A549 (cell line): ENCODE data around the gene CRBN. TPM values are rescaled to one million over a fixed set of nuclear protein-coding genes. Genes with fewer than 3 reads are reported as not detected.

Experiments
- ATAC-seq, 2 experiments: fragments of 200-7000 bp in 1 of 2; fragments of >200 bp in 1 of 2; cut with Nextera tagmentation in 1 of 2; cut with Tn5 transposase in 1 of 2; 3 replicates each; pipeline versions ENCODE4 v1.8.0 to v1.9.1; 2018 to 2020; ENCODE audit warnings: mild to moderate bottlenecking in 1 of 2, moderate library complexity in 1 of 2
- CTCF ChIA-PET: fragments of 300-600 bp; sonication (Branson Sonifier 250); formaldehyde crosslinking; extraction: SDS; loops from one replicate; lab custom pipeline; 2021; ENCODE audit warnings: antibody characterized with exemption, inconsistent platforms; lab: Yijun Ruan, JAX
- POLR2A ChIA-PET: fragments of 350-600 bp; formaldehyde crosslinking; extraction: SDS; loops from one replicate; lab custom pipeline; 2021; ENCODE audit warnings: antibody characterized with exemption, inconsistent platforms; lab: Yijun Ruan, JAX
- DNase-seq, 2 experiments: peaks; one replicate each; pipeline versions ENCODE4 v3.0.0 to v3.0.0-alpha.2; 2011 to 2016; ENCODE audit warnings: low read depth in 1 of 2, low spot score in 1 of 2
- FAIRE-seq: peaks from 2 replicates; lab custom pipeline; 2011; peaks lifted over from hg19 to GRCh38; lab: Jason Lieb, UNC
- H3K27ac ChIP-seq, 2 experiments: fragments of >200 bp; sonication (Bioruptor Twin); formaldehyde crosslinking; 3 replicates each; pipeline ENCODE4 v1.5.1; 2016 to 2017
- H3K4me1 ChIP-seq: fragments of >200 bp; sonication (Bioruptor Twin); formaldehyde crosslinking; 3 replicates; pipeline ENCODE4 v1.6.1; 2016
- H3K4me2 ChIP-seq: fragments of >200 bp; sonication (Bioruptor Twin); formaldehyde crosslinking; 3 replicates; pipeline ENCODE4 v1.6.1; 2016
- H3K4me3 ChIP-seq: fragments of >200 bp; sonication (Bioruptor Twin); formaldehyde crosslinking; 3 replicates; pipeline ENCODE4 v1.5.1; 2016
- H3K9me3 ChIP-seq: fragments of >200 bp; sonication (Bioruptor Twin); formaldehyde crosslinking; 3 replicates; pipeline ENCODE4 v1.6.1; 2016
- CBX2 ChIP-seq: fragments of 200-600 bp; sonication (generic); IDR thresholded peaks from 2 replicates; pipeline ENCODE4 v1.6.1; 2016; ENCODE audit warnings: low read depth, mild to moderate bottlenecking, borderline replicate concordance
- CEBPB ChIP-seq, 2 experiments: fragments of >200 bp in 1 of 2; sonication (Bioruptor Twin) in 1 of 2; formaldehyde crosslinking in 1 of 2; IDR thresholded peaks; 2 replicates each; pipeline ENCODE4 v1.6.1; 2012 to 2016
- CHD4 ChIP-seq: fragments of 200-600 bp; sonication (generic); IDR thresholded peaks from 2 replicates; pipeline ENCODE4 v1.6.1; 2016; ENCODE audit warnings: antibody characterized with exemption, mild to moderate bottlenecking, borderline replicate concordance
- ESRRA ChIP-seq: fragments of 150-350 bp; IDR thresholded peaks from 2 replicates; pipeline ENCODE4 v1.6.1; 2014; ENCODE audit warnings: mild to moderate bottlenecking, low read length, borderline replicate concordance
- FOSB ChIP-seq: fragments of 250-450 bp; sonication (Bioruptor Pico); IDR thresholded peaks from 2 replicates; pipeline ENCODE4 v1.5.0; 2020; ENCODE audit warnings: mild to moderate bottlenecking, moderate library complexity
- HEYL ChIP-seq: fragments of 250-450 bp; sonication (Bioruptor Pico); IDR thresholded peaks from 2 replicates; pipeline ENCODE4 v1.8.0; 2021; ENCODE audit warnings: mild to moderate bottlenecking, moderate library complexity
- HOXB13 ChIP-seq: fragments of 250-450 bp; sonication (Bioruptor Pico); IDR thresholded peaks from 2 replicates; pipeline ENCODE4 v1.5.0; 2020; ENCODE audit warnings: low read depth, mild to moderate bottlenecking, moderate library complexity
- HOXB5 ChIP-seq: fragments of 250-450 bp; sonication (Bioruptor Pico); IDR thresholded peaks from 2 replicates; pipeline ENCODE4 v1.5.0; 2020; ENCODE audit warnings: mild to moderate bottlenecking, moderate library complexity
- KDM1A ChIP-seq: fragments of 200-600 bp; sonication (generic); IDR thresholded peaks from 2 replicates; pipeline ENCODE4 v1.6.1; 2016; ENCODE audit warnings: low read depth, mild to moderate bottlenecking
- KDM5A ChIP-seq: fragments of 200-600 bp; sonication (generic); IDR thresholded peaks from 2 replicates; pipeline ENCODE4 v1.6.1; 2016; ENCODE audit warnings: antibody characterized with exemption, mild to moderate bottlenecking
- MAZ ChIP-seq: fragments of 150-350 bp; IDR thresholded peaks from 2 replicates; pipeline ENCODE4 v1.6.1; 2014; ENCODE audit warnings: antibody characterized with exemption, low read depth, low read length, borderline replicate concordance
- NPAS2 ChIP-seq: fragments of 250-450 bp; sonication (Bioruptor Pico); IDR thresholded peaks from 2 replicates; pipeline ENCODE4 v1.8.0; 2022; ENCODE audit warnings: mild to moderate bottlenecking, moderate library complexity, borderline replicate concordance
- RAD21 ChIP-seq, 2 experiments: fragments of >200 bp in 1 of 2; sonication (Bioruptor Twin) in 1 of 2; formaldehyde crosslinking in 1 of 2; IDR thresholded peaks in 1 of 2; conservative IDR thresholded peaks in 1 of 2; 2 replicates in 1 of 2; 3 replicates in 1 of 2; pipeline ENCODE4 v1.6.1; 2012 to 2018; ENCODE audit warnings: inconsistent platforms in 1 of 2
- RARB ChIP-seq: fragments of 250-450 bp; sonication (Bioruptor Pico); IDR thresholded peaks from 2 replicates; pipeline ENCODE4 v1.8.0; 2021; ENCODE audit warnings: mild to moderate bottlenecking, moderate library complexity
- RCOR1 ChIP-seq: fragments of 150-350 bp; IDR thresholded peaks from 2 replicates; pipeline ENCODE4 v1.6.1; 2014; ENCODE audit warnings: antibody characterized with exemption, low read length, low read depth
- SMC3 ChIP-seq: fragments of >200 bp; sonication (Bioruptor Twin); formaldehyde crosslinking; IDR thresholded peaks from 3 replicates; pipeline ENCODE4 v1.6.1; 2018; ENCODE audit warnings: inconsistent platforms
- ZNF302 ChIP-seq: fragments of 250-450 bp; sonication (Bioruptor Pico); IDR thresholded peaks from 2 replicates; pipeline ENCODE4 v1.9.0; 2021; ENCODE audit warnings: inconsistent platforms, mild to moderate bottlenecking, moderate library complexity
- WGBS: methylation state at CpG from one replicate; pipeline ENCODE4 v1.1.6; 2017; ENCODE audit errors: missing lambda C conversion rate; 5-methylcytosine and 5-hydroxymethylcytosine counted together
- polyA plus RNA-seq, 4 experiments: library from polyadenylated mRNA; depleted of rRNA in 3 of 4; stranded (reverse); fragments of >200 nt; fragmentation: RNase III in 1 of 4; extraction: RNeasy Plus Mini Kit Qiagen cat#74134 plus additional on column Dnase treatment in 1 of 4; gene quantifications; 2 replicates in 3 of 4; 3 replicates in 1 of 4; pipeline ENCODE4 v1.2.3, GENCODE V29; 2011 to 2017
- small RNA-seq, 6 experiments: library from RNA; depleted of rRNA; stranded (forward); fragments of <200 nt; gene quantifications; one replicate each; pipeline ENCODE3, GENCODE V24; 2012
- TF ChIP-seq, protein P1 (sequence below): IDR thresholded peaks from 2 replicates; pipeline ENCODE4 v1.6.1; 2012; ENCODE audit warnings: low read depth, borderline replicate concordance

Gene CRBN
- polyA plus RNA-seq, 2 of the 4 experiments (the other 2 are of a cell fraction): 21.8 to 41.0 TPM

GRCh38 chr3:3101660-3102458, 77.6 kb downstream of the CRBN start:
- Histone ChIP-seq H3K4me1 (no peaks in the 10 kb centered on the region), H3K4me3 (no peak overlapping the region), H3K9me3 (no peaks in the 10 kb centered on the region; the same call in 2 of the 3 replicates), H3K27ac (no peak overlapping the region), H3K4me2 (no peak overlapping the region)
- DNase-seq (no peak), ATAC-seq (no peak), FAIRE-seq (no peak)
- WGBS: 29% methylated on average over 6 of the region's 6 CpGs
- TF ChIP-seq HEYL (CRISPR knock-in tag) (no peak), HOXB5 (no peak), KDM5A (no peak), RAD21 (conservative IDR thresholded peaks at IDR 0.05 in 1 of 2, IDR thresholded peaks at IDR 0.05 in 1 of 2) (no peak), CEBPB (IDR thresholded peaks at IDR 0.05) (no peak), CHD4 (no peak), HOXB13 (CRISPR knock-in tag) (no peak), MAZ (no peak), SMC3 (no peak), ESRRA (no peak), NPAS2 (no peak), ZNF302 (no peak), KDM1A (no peak), RARB (CRISPR knock-in tag) (no peak), FOSB (CRISPR knock-in tag) (no peak), CBX2 (no peak), RCOR1 (no peak)
- TF ChIP-seq, protein P1, sequence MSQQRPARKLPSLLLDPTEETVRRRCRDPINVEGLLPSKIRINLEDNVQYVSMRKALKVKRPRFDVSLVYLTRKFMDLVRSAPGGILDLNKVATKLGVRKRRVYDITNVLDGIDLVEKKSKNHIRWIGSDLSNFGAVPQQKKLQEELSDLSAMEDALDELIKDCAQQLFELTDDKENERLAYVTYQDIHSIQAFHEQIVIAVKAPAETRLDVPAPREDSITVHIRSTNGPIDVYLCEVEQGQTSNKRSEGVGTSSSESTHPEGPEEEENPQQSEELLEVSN: no peak
- ChIA-PET CTCF (interaction anchor here (0.6 to 0.7 kb wide), 2 partner anchors 12 to 85 kb away, joined by 3 read pairs; no protein-coding TSS in a partner anchor), POLR2A (no interaction called here)

Small RNAs within 50 kb of the gene (small RNA-seq; reads per million reads assigned to genes)
- gene RF00416: 0 reads per million in 6 experiments

Other genes with a start within 250 kb of the CRBN start
- not detected in 2 replicates for gene IL5RA, start 69.3 kb downstream of the CRBN start, polyA plus RNA-seq (2011; rRNA removed)
- not detected in 3 replicates for gene IL5RA, start 69.3 kb downstream of the CRBN start, polyA plus RNA-seq (2017; fragmentation: RNase III; extraction: RNeasy Plus Mini Kit Qiagen cat#74134 plus additional on column Dnase treatment)
- gene TRNT1, start 52.8 kb downstream of the CRBN start, polyA plus RNA-seq (2011; rRNA removed): 20.8 and 25.7 TPM in 2 replicates
- 29.9 to 32.0 TPM (median 31.1 TPM) in 3 replicates for gene TRNT1, start 52.8 kb downstream of the CRBN start, polyA plus RNA-seq (2017; fragmentation: RNase III; extraction: RNeasy Plus Mini Kit Qiagen cat#74134 plus additional on column Dnase treatment)